CD4-positive, alpha-beta T cell treated with Interleukin-2 at 100 ng/mL for 4 hours (primary cell): Measurements from ENCODE around the gene IPO5.
A peak's percentile ranks its signal among the peaks of the same experiment; 100 is the strongest.
"Not testable (repeated sequence)": the region's sequence is repeated elsewhere in the genome, so short reads cannot be mapped to it uniquely, and the experiment has no call there.

ENCODE experiments used
- DNase-seq: peaks from one replicate; pipeline ENCODE4 v3.0.0-alpha.2; 2020; ENCODE audit warnings: low spot score

Gene IPO5

GRCh38 chr13:97949316-97949715, 4.2 kb upstream of the IPO5 start:
- DNase-seq, result not testable (repeated sequence)

DNA sequence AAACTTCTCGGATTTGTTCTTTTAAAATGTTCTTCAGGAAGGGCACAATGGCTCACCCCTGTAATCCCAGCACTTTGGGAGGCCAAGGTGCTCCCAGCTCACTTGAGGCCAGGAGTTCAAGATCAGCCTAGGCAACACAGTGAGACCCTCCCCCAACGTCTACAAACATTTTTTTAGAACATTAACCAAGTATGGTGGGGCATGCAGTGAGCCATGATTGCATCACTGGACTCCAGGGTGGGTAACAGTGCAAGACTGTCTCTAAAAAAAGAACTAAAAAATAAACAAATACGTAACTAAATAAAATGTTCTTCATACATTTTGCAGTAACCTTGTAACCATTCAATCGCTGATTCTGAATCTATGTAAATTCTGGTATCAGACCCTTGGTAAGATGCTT, 2.1 kb upstream of the IPO5 start:
- no peak for DNase-seq

- not testable (repeated sequence) for DNase-seq
These were observed 644 bp upstream of the IPO5 start for GRCh38 chr13:97952831-97953230.

DNA sequence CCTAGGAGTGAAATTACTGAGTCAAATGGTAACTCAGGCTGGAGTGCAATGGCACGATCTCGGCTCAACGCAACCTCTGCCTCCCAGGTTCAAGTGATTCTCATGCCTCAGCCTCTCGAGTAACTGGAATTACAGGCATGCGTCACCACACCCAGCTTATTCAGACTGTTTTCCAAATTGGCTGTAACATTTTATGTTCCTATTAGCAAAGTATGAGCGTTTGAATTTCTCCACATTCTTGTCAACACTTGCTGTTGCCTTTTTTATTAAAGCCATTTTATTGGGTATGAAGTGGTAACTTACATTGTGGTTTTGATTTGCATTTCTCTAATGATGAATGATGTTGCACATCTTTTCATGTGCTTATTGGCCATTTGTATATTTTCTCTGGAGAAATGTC, 7.9 kb downstream of the IPO5 start:
- DNase-seq, result no peak

DNA sequence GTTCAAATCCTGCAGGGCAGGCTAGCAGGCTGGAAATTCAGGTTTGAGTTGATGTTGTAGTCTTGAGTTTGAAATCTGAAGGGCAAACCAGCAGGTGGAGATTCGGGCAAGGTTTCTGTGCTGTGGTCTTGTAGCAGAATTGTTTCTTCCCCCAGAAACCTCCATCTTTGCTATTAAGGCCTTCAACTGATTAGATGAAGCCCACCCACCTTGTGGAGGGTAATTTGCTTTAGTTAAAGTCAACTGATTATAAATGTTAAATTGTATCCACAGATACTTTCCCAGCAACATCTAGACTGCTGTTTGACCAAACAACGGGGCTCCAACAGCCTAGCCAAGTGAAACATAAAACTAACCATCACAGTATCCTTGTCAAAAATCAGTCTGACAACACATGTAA, 9.4 kb downstream of the IPO5 start:
- DNase-seq, result no peak

GRCh38 chr13:97967226-97967625, 13.8 kb downstream of the IPO5 start:
- DNase-seq, result no peak

DNA sequence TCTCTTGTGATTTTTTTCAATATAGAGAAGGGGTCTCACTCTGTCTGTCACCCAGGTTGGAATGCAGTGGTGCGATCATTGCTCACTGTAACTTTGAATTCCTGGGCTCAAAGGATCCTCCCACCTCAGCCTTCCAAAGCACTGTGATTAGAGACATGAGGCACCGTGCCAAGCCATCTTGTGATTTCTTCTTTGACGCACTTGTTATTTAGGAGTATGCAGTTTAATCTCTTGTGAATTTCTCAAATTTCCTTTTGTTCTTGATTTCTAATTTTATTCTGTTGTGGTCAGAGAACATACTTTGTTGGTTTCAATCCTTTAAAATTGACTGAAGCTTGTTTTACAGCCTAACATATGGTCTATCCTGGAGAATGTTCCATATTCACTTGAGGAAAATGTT, 14.5 kb downstream of the IPO5 start:
- DNase-seq, result no peak

GRCh38 chr13:97971519-97971918, 18.0 kb downstream of the IPO5 start:
- DNase-seq, result no peak

DNA sequence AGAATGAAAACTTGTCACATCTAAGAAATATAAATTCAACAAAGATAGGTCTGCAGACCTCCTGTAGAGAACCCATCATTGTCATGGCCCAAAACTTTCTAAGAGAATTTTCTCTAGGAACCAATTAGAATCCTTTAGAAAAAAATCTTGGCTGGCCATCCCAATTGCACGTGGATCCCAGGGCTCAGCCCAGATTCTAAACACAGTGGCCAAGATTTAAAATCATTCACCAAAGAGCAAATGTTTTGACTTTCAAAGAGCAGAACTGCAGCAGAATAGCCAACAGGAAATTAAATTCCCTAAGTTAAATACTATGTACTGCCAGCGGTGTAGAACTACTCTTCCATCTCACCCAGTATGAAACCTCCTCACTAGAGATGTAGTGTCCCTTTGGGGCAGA, 21.3 kb downstream of the IPO5 start:
- DNase-seq, result no peak

GRCh38 chr13:97975280-97975847, 21.9 kb downstream of the IPO5 start:
- DNase-seq, result no peak

- DNase-seq, result peak; percentile 89
These were observed 22.6 kb downstream of the IPO5 start for GRCh38 chr13:97975848-97976609.

DNA sequence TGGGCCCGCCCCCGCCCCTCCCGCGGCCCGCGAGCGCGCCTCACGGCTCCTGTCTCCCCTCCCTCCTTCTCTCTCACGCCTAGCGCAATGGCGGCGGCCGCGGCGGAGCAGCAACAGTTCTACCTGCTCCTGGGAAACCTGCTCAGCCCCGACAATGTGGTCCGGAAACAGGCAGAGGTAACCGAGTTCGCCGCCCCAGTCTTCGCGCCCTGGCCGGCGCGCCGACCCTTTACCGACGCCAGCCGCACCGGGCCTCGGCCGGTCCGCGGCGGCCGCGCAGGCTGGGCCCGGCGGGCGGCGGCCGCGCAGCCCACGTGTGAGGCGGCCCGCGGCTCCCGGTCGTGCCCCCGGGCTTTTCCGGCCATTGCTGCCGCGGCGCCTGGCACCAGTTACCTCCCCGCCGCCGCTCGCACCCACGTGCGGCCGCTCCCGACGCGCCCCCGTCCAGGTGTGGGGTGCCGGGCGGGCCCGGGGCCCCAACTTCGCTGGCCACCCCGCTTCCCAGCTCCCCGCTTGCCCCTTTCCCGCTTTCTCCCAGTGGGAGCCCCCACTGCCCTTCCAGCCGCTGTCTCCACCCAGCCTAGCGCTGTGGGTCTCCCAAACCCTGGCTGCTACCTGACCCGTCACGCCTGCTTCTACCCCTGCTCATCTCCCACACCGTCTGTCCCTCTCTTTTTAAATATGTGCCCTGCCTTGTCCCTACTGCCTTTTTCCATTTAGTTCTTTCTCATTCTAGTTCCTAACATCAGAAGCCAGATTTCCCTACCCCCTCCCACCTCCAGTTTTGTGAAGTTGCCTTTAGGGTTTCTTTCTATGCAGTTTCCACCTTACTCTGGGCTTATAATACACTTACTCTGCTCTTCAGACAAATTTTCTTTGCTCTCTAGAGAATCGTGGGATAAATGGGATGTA, 23.4 kb downstream of the IPO5 start:
- no peak for DNase-seq

GRCh38 chr13:97977982-97978381, 24.5 kb downstream of the IPO5 start:
- DNase-seq, result no peak

DNA sequence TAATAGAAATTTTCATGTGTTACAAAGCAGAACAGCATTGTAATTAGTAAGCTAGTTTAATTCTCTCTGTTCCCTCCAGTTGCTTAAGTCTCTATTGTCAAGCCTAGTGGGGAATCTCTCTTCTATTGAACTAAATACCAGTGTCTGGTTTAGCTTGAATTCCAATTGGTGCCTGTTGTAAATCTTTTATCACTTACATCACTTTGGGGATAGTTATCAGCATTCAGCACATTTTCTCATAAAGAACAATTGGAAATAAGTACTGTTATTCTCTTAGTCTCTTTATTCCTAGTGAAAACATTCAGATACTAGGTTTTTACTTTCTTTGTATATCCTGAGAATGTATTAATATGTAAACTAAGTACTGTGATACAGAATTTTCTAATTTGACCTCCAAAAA, 25.2 kb downstream of the IPO5 start:
- no peak for DNase-seq

DNA sequence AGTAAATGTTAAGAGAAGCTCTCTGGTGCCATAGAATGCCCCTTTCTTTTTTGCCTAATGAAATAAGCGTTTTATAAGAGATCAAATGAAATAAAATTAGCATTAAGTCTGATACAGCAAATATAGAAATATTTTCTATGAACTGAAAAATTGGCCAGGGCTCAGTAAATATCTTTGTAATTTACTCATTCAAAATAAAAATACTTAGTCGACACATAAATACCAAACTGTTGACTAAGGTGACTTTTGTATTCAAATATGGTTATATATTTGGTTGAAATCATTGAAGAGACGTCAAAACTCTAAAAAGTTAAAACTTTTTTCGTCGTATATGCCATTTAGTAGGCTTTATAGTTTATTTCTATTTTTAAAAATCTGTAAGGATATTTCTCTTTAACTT, 25.6 kb downstream of the IPO5 start:
- no peak for DNase-seq

DNA sequence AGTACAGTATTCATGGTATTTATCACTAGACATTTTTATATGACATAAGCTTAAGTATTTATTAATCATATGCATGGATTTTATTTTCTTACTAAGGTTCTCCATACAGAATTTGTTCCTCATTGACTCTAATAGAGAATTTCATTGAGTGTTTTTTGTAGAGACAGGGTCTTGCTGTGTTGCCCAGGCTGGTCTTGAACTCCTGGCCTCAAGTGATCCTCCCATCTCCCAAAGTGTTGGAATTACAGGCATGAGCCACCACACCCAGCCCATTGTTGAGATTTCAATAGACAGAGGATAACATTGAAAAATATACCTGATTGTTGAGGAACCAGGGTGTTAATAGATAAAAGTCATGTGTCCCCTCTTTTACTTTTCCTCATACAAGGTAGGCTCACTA, 26.1 kb downstream of the IPO5 start:
- DNase-seq, result no peak

DNA sequence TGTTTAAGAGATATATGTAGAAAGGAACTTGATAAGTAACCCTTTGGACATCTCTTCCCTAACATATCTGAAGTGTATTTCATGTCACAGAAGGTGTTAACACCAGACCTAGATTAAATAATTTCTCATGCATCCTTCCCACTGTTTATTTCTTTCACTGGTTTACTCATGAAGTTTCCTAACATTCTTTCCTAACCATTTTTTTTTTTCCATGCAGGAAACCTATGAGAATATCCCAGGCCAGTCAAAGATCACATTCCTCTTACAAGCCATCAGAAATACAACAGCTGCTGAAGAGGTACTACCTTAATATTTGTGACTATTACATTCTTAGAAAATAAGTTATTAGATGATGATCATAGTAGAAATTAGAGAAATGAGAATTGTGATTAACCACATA, 28.8 kb downstream of the IPO5 start:
- DNase-seq, result no peak

- DNase-seq, result no peak
These were observed 33.4 kb downstream of the IPO5 start for GRCh38 chr13:97986835-97987234.

GRCh38 chr13:97999653-98000052, 46.2 kb downstream of the IPO5 start:
- DNase-seq, result no peak

- DNase-seq, result no peak
These were observed 50.6 kb downstream of the IPO5 start for GRCh38 chr13:98004107-98004506.

DNA sequence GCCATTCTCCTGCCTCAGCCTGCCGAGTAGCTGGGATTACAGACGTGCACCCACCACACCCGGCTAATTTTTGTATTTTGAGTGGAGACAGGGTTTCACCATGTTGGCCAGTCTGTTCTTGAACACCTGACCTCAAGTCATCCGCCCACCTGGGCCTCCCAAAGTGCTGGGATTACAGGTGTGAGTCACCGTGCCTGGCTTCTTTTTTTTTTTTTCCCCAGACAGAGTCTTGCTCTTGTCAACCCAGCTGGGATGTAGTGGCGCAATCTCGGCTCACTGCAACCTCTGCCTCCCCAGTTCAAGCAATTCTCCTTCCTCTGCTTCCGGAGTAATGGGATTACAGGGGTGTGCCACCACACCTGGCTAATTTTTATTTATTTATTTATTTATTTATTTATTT, 51.5 kb downstream of the IPO5 start:
- DNase-seq, result not testable (repeated sequence)

DNA sequence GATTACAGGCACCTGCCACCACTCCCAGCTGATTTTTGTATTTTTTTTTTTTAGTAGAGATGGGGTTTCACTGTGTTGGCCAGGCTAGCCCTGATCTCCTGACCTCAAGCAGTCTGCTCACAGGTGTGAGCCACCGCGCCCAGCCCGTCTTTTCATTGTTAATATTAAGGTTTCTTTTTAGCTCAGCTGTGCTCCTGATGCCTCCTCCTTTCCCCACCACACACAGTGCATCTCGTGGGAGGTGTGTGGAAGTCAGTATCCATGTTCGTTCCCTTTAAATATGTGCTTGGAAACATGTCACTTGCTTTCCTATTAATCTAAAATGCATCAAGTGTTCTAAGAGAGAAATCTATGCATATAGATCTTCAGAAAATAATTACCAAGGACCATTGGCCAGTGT, 53.5 kb downstream of the IPO5 start:
- DNase-seq, result no peak

- DNase-seq, result no peak
These were observed 59.8 kb downstream of the IPO5 start for GRCh38 chr13:98013241-98013640.
